ENCODE measurements around the gene MRPS18A.

The MRPS18A gene

DNA sequence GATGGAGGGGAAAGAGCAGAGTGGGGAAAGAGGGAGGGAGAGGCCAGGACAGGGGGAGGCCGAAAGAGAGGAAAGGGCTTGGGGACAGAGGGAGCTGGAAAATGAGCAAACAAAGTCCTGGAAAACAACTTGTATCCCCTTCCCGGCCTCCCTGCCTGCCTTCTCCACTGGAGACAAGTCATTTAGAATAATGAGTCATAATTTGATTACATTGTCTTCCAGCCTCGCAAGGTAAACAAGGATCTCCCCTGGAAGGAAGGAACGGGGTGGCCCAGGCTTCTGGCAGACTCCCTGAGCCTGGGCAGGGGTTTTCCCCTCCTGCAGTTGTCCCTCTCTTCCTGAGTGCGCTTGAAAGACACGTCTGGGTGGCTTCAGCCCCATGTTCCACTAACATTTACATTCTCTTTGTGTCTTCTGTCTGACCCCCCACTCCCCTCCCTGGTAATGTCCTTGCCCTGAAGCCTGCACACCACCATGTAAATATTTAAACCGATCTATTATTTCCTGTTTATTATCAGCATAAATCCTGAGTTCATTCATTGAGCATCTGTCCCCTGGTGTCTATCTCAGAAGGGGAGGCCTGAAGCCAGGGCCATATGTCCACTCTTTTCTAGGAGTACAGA lies 12.1 kb upstream of the MRPS18A start:
- no peak overlapping the region for H3K4me3 ChIP-seq (ENCODE audit: insufficient read depth, low read length, poor library complexity, severe bottlenecking)
- H4K20me1 ChIP-seq (ENCODE audit: low read depth, low read length): no peaks in the 10 kb centered on the region

DNA sequence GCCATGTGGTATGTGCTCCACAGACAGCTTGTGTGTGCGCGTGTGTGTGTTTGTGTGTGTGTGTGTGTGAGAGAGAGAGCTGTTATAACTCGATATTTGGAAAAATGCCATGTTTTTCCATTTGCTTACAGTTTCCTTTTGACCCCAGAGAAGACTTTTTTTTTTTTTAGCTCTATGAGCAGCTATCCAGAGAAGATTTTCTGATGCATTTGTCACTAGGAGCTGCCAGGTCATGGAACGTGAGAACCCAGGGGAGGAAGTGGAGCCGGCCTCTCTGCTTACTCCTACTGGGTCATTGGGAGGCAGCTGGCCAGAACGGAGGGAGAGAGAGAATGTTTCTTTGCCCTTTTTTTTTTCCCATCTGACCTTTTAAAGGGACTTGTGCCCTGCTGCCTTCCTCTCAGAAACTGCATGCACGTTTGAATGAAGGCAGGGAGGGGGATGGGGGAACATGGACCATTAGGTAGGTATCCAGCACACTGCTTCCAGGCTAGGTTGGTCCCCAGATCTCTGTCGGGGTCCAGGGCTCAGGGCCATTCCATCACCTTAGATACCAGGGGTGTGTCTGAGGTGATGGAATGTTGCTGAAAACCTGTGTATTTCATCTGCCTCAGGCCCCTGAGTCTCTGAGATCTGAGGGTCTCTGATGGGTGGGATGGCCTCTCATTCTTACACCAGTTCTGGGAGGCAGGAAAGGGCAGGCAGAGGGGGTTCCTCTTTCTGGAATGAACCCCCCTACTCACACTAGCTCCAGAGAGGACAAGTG lies 11.2 kb upstream of the MRPS18A start:
- H3K9me3 ChIP-seq (ENCODE audit: insufficient read depth, low read length): no peaks in the 10 kb centered on the region
- H3K79me2 ChIP-seq (ENCODE audit: insufficient read depth, low read length): no peaks in the 10 kb centered on the region
- TF ChIP-seq EZH2phosphoT487 (conservative IDR thresholded peaks at IDR 0.05; ENCODE audit: low read length) (no peak), CTCF (IDR thresholded peaks at IDR 0.05; ENCODE audit: insufficient read depth, low read length, poor library complexity, severe bottlenecking) (no peak)
- H4K20me1 ChIP-seq (ENCODE audit: low read depth, low read length): no peaks in the 10 kb centered on the region
- H3K9ac ChIP-seq (ENCODE audit: low read length): no peak overlapping the region
- H3K27me3 ChIP-seq (ENCODE audit: low read length): 0 out of 2 replicates have a peak, but pooled peaks cover 3% of the 10 kb centered on the region
- no peaks in the 10 kb centered on the region for H3K9me2 ChIP-seq (replicated peaks; ENCODE audit: insufficient read depth, low read length)
- no peak overlapping the region for H3K4me2 ChIP-seq (ENCODE audit: low read depth, low read length, poor library complexity, severe bottlenecking)
- no peak overlapping the region for H2AFZ ChIP-seq (ENCODE audit: low read depth, low read length, severe bottlenecking)
- no peak overlapping the region for H3K27ac ChIP-seq (ENCODE audit: low read depth, low read length)
- no peaks in the 10 kb centered on the region for H3K36me3 ChIP-seq (ENCODE audit: low read length)
- H3K4me3 ChIP-seq (ENCODE audit: insufficient read depth, low read length, poor library complexity, severe bottlenecking): no peak overlapping the region
- 0 out of 2 replicates have a peak, but pooled peaks cover under 1% of the 10 kb centered on the region for H3F3A ChIP-seq (ENCODE audit: insufficient read depth)

More for the DNA sequence above, 12.1 kb upstream of the MRPS18A start:
- H3K27ac ChIP-seq (ENCODE audit: low read depth, low read length): no peak overlapping the region
- peaks cover 6% of the 10 kb centered on the region; the same call in 1 of the 2 replicates for H3F3A ChIP-seq (ENCODE audit: insufficient read depth)
- TF ChIP-seq EZH2phosphoT487 (conservative IDR thresholded peaks at IDR 0.05; ENCODE audit: low read length) (no peak), CTCF (IDR thresholded peaks at IDR 0.05; ENCODE audit: insufficient read depth, low read length, poor library complexity, severe bottlenecking) (no peak)
- no peak overlapping the region for H3K4me2 ChIP-seq (ENCODE audit: low read depth, low read length, poor library complexity, severe bottlenecking)
- H3K9me2 ChIP-seq (replicated peaks; ENCODE audit: insufficient read depth, low read length): no peaks in the 10 kb centered on the region
- H3K79me2 ChIP-seq (ENCODE audit: insufficient read depth, low read length): no peaks in the 10 kb centered on the region
- H3K27me3 ChIP-seq (ENCODE audit: low read length): 0 out of 2 replicates have a peak, but pooled peaks cover 3% of the 10 kb centered on the region
- no peak overlapping the region for H3K9ac ChIP-seq (ENCODE audit: low read length)
- no peak overlapping the region for H2AFZ ChIP-seq (ENCODE audit: low read depth, low read length, severe bottlenecking)
- no peaks in the 10 kb centered on the region for H3K9me3 ChIP-seq (ENCODE audit: insufficient read depth, low read length)
- H3K36me3 ChIP-seq (ENCODE audit: low read length): no peaks in the 10 kb centered on the region

DNA sequence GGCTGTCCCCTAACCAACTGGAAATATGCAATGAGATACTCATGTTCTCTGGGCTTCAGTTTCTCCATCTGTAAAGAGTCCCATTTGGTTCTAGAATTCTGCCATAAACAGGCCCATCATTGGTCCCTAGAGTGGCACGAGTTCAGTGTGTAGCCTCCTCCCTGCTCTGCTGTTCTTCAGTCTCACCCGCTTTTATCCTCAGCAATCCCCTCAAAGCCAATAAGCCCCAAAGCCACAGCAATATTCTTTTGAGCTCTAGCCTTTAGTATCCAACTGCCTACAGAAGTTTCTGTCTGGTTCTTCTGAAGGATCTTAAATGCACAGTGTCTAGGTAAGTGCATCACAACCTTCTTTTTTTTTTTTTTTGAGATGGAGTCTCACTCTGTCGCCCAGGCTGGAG lies 9.8 kb upstream of the MRPS18A start:
- H3K4me3 ChIP-seq (ENCODE audit: insufficient read depth, low read length, poor library complexity, severe bottlenecking): no peak overlapping the region
- 0 out of 2 replicates have a peak, but pooled peaks cover 3% of the 10 kb centered on the region for H3K27me3 ChIP-seq (ENCODE audit: low read length)
- H3F3A ChIP-seq (ENCODE audit: insufficient read depth): no peaks in the 10 kb centered on the region
- no peak for TF ChIP-seq CTCF (IDR thresholded peaks at IDR 0.05; ENCODE audit: insufficient read depth, low read length, poor library complexity, severe bottlenecking)
- no peak for TF ChIP-seq EZH2phosphoT487 (conservative IDR thresholded peaks at IDR 0.05; ENCODE audit: low read length)
- H3K9me3 ChIP-seq (ENCODE audit: insufficient read depth, low read length): no peaks in the 10 kb centered on the region
- no peak overlapping the region for H2AFZ ChIP-seq (ENCODE audit: low read depth, low read length, severe bottlenecking)
- no peaks in the 10 kb centered on the region for H4K20me1 ChIP-seq (ENCODE audit: low read depth, low read length)
- no peaks in the 10 kb centered on the region for H3K9me2 ChIP-seq (replicated peaks; ENCODE audit: insufficient read depth, low read length)
- H3K79me2 ChIP-seq (ENCODE audit: insufficient read depth, low read length): no peaks in the 10 kb centered on the region
- no peak overlapping the region for H3K4me2 ChIP-seq (ENCODE audit: low read depth, low read length, poor library complexity, severe bottlenecking)
- no peak overlapping the region for H3K27ac ChIP-seq (ENCODE audit: low read depth, low read length)
- no peaks in the 10 kb centered on the region for H3K36me3 ChIP-seq (ENCODE audit: low read length)
- no peak overlapping the region for H3K9ac ChIP-seq (ENCODE audit: low read length)
